SK-N-SH (cell line): Measurements from ENCODE around the gene POTEH.
"Not testable (repeated sequence)": the region's sequence is repeated elsewhere in the genome, so short reads cannot be mapped to it uniquely, and the experiment has no call there.

ENCODE experiments used
- CTCF ChIP-seq: fragments of 200-600 bp; sonication (generic); IDR thresholded peaks from 2 replicates; pipeline ENCODE4 v1.6.1; 2017; ENCODE audit warnings: antibody characterized with exemption, mild to moderate bottlenecking, moderate library complexity
- RAD21 ChIP-seq: IDR thresholded peaks from 2 replicates; pipeline ENCODE4 v1.6.1; 2012; ENCODE audit warnings: mild to moderate bottlenecking, low read length

GRCh38 chr22:15738157-15738908 lies 48.5 kb downstream of the POTEH start:
- not testable (repeated sequence) for TF ChIP-seq RAD21, CTCF
